SK-N-SH (cell line): ENCODE measurements around the gene STIM2. TPM values are rescaled to one million over a fixed set of nuclear protein-coding genes. Genes with fewer than 3 reads are reported as not detected.

ENCODE experiments used
- CTCF ChIA-PET: fragments of 300-600, 350-600 bp; formaldehyde crosslinking; extraction: SDS; loops from one replicate; lab custom pipeline; 2021; lab: Yijun Ruan, JAX
- POLR2A ChIA-PET: fragments of 350-600 bp; sonication (Branson Sonifier 250); formaldehyde crosslinking; extraction: SDS; loops from one replicate; lab custom pipeline; 2020; ENCODE audit warnings: antibody characterized with exemption, inconsistent platforms; lab: Yijun Ruan, JAX
- DNase-seq: peaks from one replicate; pipeline ENCODE4 v3.0.0; 2012
- H2AFZ ChIP-seq: fragments of 200-600 bp; sonication (generic); 2 replicates; pipeline ENCODE4 v1.8.1; 2016; ENCODE audit warnings: antibody characterized with exemption, mild to moderate bottlenecking, low read depth
- H3F3A ChIP-seq: fragments of 200-600 bp; sonication (generic); replicated peaks from 2 replicates; pipeline ENCODE3; 2016; ENCODE audit warnings: antibody characterized with exemption, mild to moderate bottlenecking; ENCODE audit not compliant: insufficient read depth
- H3K27ac ChIP-seq, 2 experiments: fragments of 200-500 bp in 1 of 2; fragments of 200-600 bp in 1 of 2; sonication (Bioruptor generic) in 1 of 2; sonication (generic), shearing (Covaris generic) in 1 of 2; 2 replicates each; pipeline versions ENCODE4 v1.5.1 to v1.6.1; 2014 to 2016; ENCODE audit warnings: low read depth in 2 of 2, inconsistent platforms in 1 of 2, low read length in 1 of 2, mild to moderate bottlenecking in 1 of 2, mixed read lengths in 1 of 2
- H3K27me3 ChIP-seq: fragments of 200-600 bp; sonication (generic), shearing (Covaris generic); 2 replicates; pipeline ENCODE4 v1.6.1; 2016; ENCODE audit warnings: mixed run types; ENCODE audit not compliant: insufficient read depth
- H3K36me3 ChIP-seq, 2 experiments: fragments of 200-500 bp in 1 of 2; fragments of 200-600 bp in 1 of 2; sonication (Bioruptor generic) in 1 of 2; sonication (generic) in 1 of 2; replicated peaks in 1 of 2; 2 replicates each; pipeline versions ENCODE3 to v1.5.1; 2014 to 2016; ENCODE audit warnings: low read length in 1 of 2, mild to moderate bottlenecking in 1 of 2; ENCODE audit not compliant: insufficient read depth in 2 of 2, control insufficient read depth in 1 of 2
- H3K4me1 ChIP-seq, 2 experiments: fragments of 200-500 bp in 1 of 2; fragments of 200-600 bp in 1 of 2; sonication (Bioruptor generic) in 1 of 2; sonication (generic), shearing (Covaris generic) in 1 of 2; 2 replicates each; pipeline versions ENCODE4 v1.5.1 to v1.6.1; 2014 to 2016; ENCODE audit warnings: low read depth in 1 of 2, low read length in 1 of 2, mixed run types in 1 of 2; ENCODE audit not compliant: insufficient read depth in 2 of 2, control insufficient read depth in 1 of 2
- H3K4me2 ChIP-seq: fragments of 200-600 bp; sonication (generic), shearing (Covaris generic); 2 replicates; pipeline ENCODE4 v1.6.1; 2017; ENCODE audit warnings: mixed run types
- H3K4me3 ChIP-seq, 2 experiments: fragments of 200-500 bp in 1 of 2; fragments of 200-600 bp in 1 of 2; sonication (Bioruptor generic) in 1 of 2; sonication (generic), shearing (Covaris generic) in 1 of 2; 2 replicates each; pipeline versions ENCODE4 v1.5.1 to v1.8.1; 2014 to 2016; ENCODE audit warnings: low read depth in 2 of 2, inconsistent platforms in 1 of 2, low read length in 1 of 2, mild to moderate bottlenecking in 1 of 2, mixed read lengths in 1 of 2, moderate library complexity in 1 of 2
- H3K79me2 ChIP-seq: fragments of 200-600 bp; sonication (generic); 2 replicates; pipeline ENCODE4 v1.8.1; 2017; ENCODE audit warnings: mild to moderate bottlenecking; ENCODE audit not compliant: insufficient read depth
- H3K9ac ChIP-seq: fragments of 200-600 bp; sonication (generic); 2 replicates; pipeline ENCODE4 v1.6.1; 2017; ENCODE audit warnings: mixed run types
- H3K9me2 ChIP-seq: fragments of 200-600 bp; sonication (generic); 2 replicates; pipeline ENCODE4 v1.6.1; 2017; ENCODE audit warnings: mixed run types
- H3K9me3 ChIP-seq: fragments of 200-600 bp; sonication (generic); 2 replicates; pipeline ENCODE4 v1.6.1; 2017; ENCODE audit warnings: mixed run types, mild to moderate bottlenecking, moderate library complexity
- H4K20me1 ChIP-seq: fragments of 200-600 bp; sonication (generic); 2 replicates; pipeline ENCODE4 v1.6.1; 2017; ENCODE audit warnings: mild to moderate bottlenecking, mixed run types; ENCODE audit not compliant: insufficient read depth
- CTCF ChIP-seq: fragments of 200-600 bp; sonication (generic); IDR thresholded peaks from 2 replicates; pipeline ENCODE4 v1.6.1; 2017; ENCODE audit warnings: antibody characterized with exemption, mild to moderate bottlenecking, moderate library complexity
- ELF1 ChIP-seq: IDR thresholded peaks from 2 replicates; pipeline ENCODE4 v1.4.0; 2012
- FOXJ3 ChIP-seq: sonication (generic); formaldehyde crosslinking; IDR thresholded peaks from 2 replicates; pipeline ENCODE4 v1.5.1; 2020; ENCODE audit warnings: mild to moderate bottlenecking, missing genetic modification reagents
- GATA2 ChIP-seq: sonication (generic); formaldehyde crosslinking; IDR thresholded peaks from 2 replicates; pipeline ENCODE4 v1.5.0; 2020; ENCODE audit warnings: mild to moderate bottlenecking, missing genetic modification reagents
- IRF3 ChIP-seq: fragments of 150-350 bp; IDR thresholded peaks from 2 replicates; pipeline ENCODE4 v1.6.1; 2016; ENCODE audit warnings: mild to moderate bottlenecking, low read depth, low read length
- JUND ChIP-seq: IDR thresholded peaks from 2 replicates; pipeline ENCODE4 v1.4.0; 2012
- MXI1 ChIP-seq: IDR thresholded peaks from 2 replicates; pipeline ENCODE4 v1.6.1; 2012; ENCODE audit warnings: mild to moderate bottlenecking, low read depth, low read length, improper control_type of control experiment
- NFIC ChIP-seq: IDR thresholded peaks from 2 replicates; pipeline ENCODE4 v1.4.0; 2012; ENCODE audit warnings: borderline replicate concordance
- PBX3 ChIP-seq: IDR thresholded peaks from 2 replicates; pipeline ENCODE4; 2012
- POLR2AphosphoS5 ChIP-seq: IDR thresholded peaks from 2 replicates; pipeline ENCODE4 v1.6.1; 2012; ENCODE audit warnings: low read depth, low read length
- REST ChIP-seq: IDR thresholded peaks from 2 replicates; pipeline ENCODE4 v1.6.1; 2012; ENCODE audit warnings: mild to moderate bottlenecking, low read depth, low read length, moderate library complexity
- RFX5 ChIP-seq: IDR thresholded peaks from 2 replicates; pipeline ENCODE4 v1.6.1; 2012; ENCODE audit warnings: mild to moderate bottlenecking, improper control_type of control experiment, low read length
- SMC3 ChIP-seq: IDR thresholded peaks from 2 replicates; pipeline ENCODE4 v1.6.1; 2012; ENCODE audit warnings: low read depth, low read length, improper control_type of control experiment
- TAF1 ChIP-seq: IDR thresholded peaks from 2 replicates; pipeline ENCODE4 v1.6.1; 2012; ENCODE audit warnings: low read depth, mild to moderate bottlenecking, low read length, moderate library complexity, borderline replicate concordance
- YY1 ChIP-seq: IDR thresholded peaks from 2 replicates; pipeline ENCODE4 v1.4.0; 2012; ENCODE audit warnings: low read depth, mild to moderate bottlenecking
- WGBS: methylation state at CpG from one replicate; pipeline ENCODE4 v1.1.6; 2017; ENCODE audit warnings: low lambda C conversion rate; 5-methylcytosine and 5-hydroxymethylcytosine counted together
- polyA plus RNA-seq, 3 experiments: library from polyadenylated mRNA; depleted of rRNA; stranded (reverse); fragments of >200 nt; gene quantifications; 2 replicates each; pipeline ENCODE4 v1.2.3, GENCODE V29; 2012
- TF ChIP-seq, protein P1 (sequence below): IDR thresholded peaks from 2 replicates; pipeline ENCODE4 v1.4.0; 2012; ENCODE audit warnings: low read depth

Gene STIM2
- polyA plus RNA-seq, 1 of the 3 experiments (the other 2 are of a cell fraction): 14.7 TPM

GRCh38 chr4:27003642-27004113 is 143.0 kb downstream of the STIM2 start:
- ChIA-PET POLR2A (no interaction called here), CTCF (interaction anchor here (0.9 kb wide), 1 partner anchor 26 kb away, joined by 3 read pairs; no protein-coding TSS in a partner anchor)
- H2AFZ ChIP-seq: no peak overlapping the region
- no peak overlapping the region for H3K27ac ChIP-seq
- no peaks in the 10 kb centered on the region for H3K9me2 ChIP-seq
- no peaks in the 10 kb centered on the region for H3K27me3 ChIP-seq
- H3K4me3 ChIP-seq: no peak overlapping the region
- TF ChIP-seq IRF3 (no peak), ELF1 (no peak), JUND (no peak), NFIC (no peak), GATA2 (CRISPR knock-in tag) (no peak), SMC3 (no peak), POLR2AphosphoS5 (no peak), TAF1 (no peak), YY1 (no peak), FOXJ3 (CRISPR knock-in tag) (no peak), CTCF (no peak), PBX3 (no peak)
- TF ChIP-seq, protein P1, sequence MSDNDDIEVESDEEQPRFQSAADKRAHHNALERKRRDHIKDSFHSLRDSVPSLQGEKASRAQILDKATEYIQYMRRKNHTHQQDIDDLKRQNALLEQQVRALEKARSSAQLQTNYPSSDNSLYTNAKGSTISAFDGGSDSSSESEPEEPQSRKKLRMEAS: no peak
- no peak for DNase-seq
- WGBS: 79% methylated on average over 5 of the region's 5 CpGs
- H3K9ac ChIP-seq: no peak overlapping the region
- H3K4me1 ChIP-seq: peaks cover 0 to 36% of the 10 kb centered on the region in 2 experiments; a peak in 3 of 4 replicates
- H3K9me3 ChIP-seq: no peaks in the 10 kb centered on the region
- no peaks in the 10 kb centered on the region for H4K20me1 ChIP-seq
- H3F3A ChIP-seq: peaks cover 31% of the 10 kb centered on the region
- H3K36me3 ChIP-seq: peaks cover 2 to 7% of the 10 kb centered on the region in 2 experiments
- no peak overlapping the region for H3K4me2 ChIP-seq
- no peaks in the 10 kb centered on the region for H3K79me2 ChIP-seq

- H3K4me1 ChIP-seq: peaks cover 0 to 40% of the 10 kb centered on the region in 2 experiments; a peak in 3 of 4 replicates
- POLR2A ChIA-PET: no interaction called here
- no peaks in the 10 kb centered on the region for H3K9me3 ChIP-seq
- CTCF ChIA-PET: interaction anchor here (0.6 to 0.8 kb wide), 2 partner anchors 38 to 145 kb away, joined by 3 read pairs; partner anchors contain the start of gene STIM2
- peaks cover 31% of the 10 kb centered on the region for H3F3A ChIP-seq
- peak overlapping the region in 1 of 2 experiments; percentile 63; a peak in 2 of 4 replicates for H3K27ac ChIP-seq
- peak overlapping the region in 1 of 2 experiments; percentile 1; a peak in 1 of 4 replicates for H3K4me3 ChIP-seq
- H3K79me2 ChIP-seq: no peaks in the 10 kb centered on the region
- H4K20me1 ChIP-seq: no peaks in the 10 kb centered on the region
- H3K9ac ChIP-seq: peak overlapping the region; percentile 41; the same call in 1 of the 2 replicates
- no peaks in the 10 kb centered on the region for H3K27me3 ChIP-seq
- H3K4me2 ChIP-seq: peak overlapping the region; percentile 3; the same call in 1 of the 2 replicates
- DNase-seq: no peak
- peaks cover 0 to 10% of the 10 kb centered on the region in 2 experiments for H3K36me3 ChIP-seq
- H3K9me2 ChIP-seq: no peaks in the 10 kb centered on the region
- H2AFZ ChIP-seq: no peak overlapping the region
- TF ChIP-seq REST: no peak
- TF ChIP-seq CTCF: no peak
- no peak for TF ChIP-seq MXI1
- TF ChIP-seq RFX5: no peak
Observed at GRCh38 chr4:27005501-27005900, 144.9 kb downstream of the STIM2 start.
